Urinary bladder (tissue), 4 donors: ENCODE measurements around the gene EXOC6B. TPM values are rescaled to one million over a fixed set of nuclear protein-coding genes. Genes with fewer than 3 reads are reported as not detected.

Source experiments
- DNase-seq: peaks from one replicate; pipeline ENCODE4 v3.0.0-alpha.2; 2015; ENCODE audit errors: extremely low spot score
- H3K27ac ChIP-seq: one replicate; pipeline ENCODE4 v1.5.1; 2013; ENCODE audit warnings: low read depth, mild to moderate bottlenecking, moderate library complexity
- H3K36me3 ChIP-seq: one replicate; pipeline ENCODE4 v1.6.1; 2013; ENCODE audit warnings: mild to moderate bottlenecking, moderate library complexity; ENCODE audit not compliant: insufficient read depth
- H3K4me1 ChIP-seq: one replicate; pipeline ENCODE4 v1.6.1; 2013; ENCODE audit warnings: mild to moderate bottlenecking, moderate library complexity; ENCODE audit not compliant: insufficient read depth
- H3K4me3 ChIP-seq: one replicate; pipeline ENCODE4 v1.5.1; 2013; ENCODE audit warnings: low read depth, low read length
- WGBS: extraction: QIAGEN DNeasy Blood & Tissue Kit; methylation state at CpG from one replicate; pipeline ENCODE4 v1.1.7; 2013; 5-methylcytosine and 5-hydroxymethylcytosine counted together
- polyA plus RNA-seq: library from polyadenylated mRNA; stranded (reverse); fragments of 200-250 nt; gene quantifications from one replicate; pipeline ENCODE4 v1.2.3, GENCODE V29; 2013
- total RNA-seq: library from RNA; depleted of rRNA; stranded (reverse); fragments of >200 nt; gene quantifications from one replicate; pipeline ENCODE4 v1.2.3, GENCODE V29; 2014
- donor health status: healthy with polysubstance abuse.
- donor health status: healthy.

The EXOC6B gene
- total and polyA plus RNA-seq, 2 donors: 14.5 to 47.6 TPM

GRCh38 chr2:72757177-72757775, 68.6 kb downstream of the EXOC6B start:
- 50% methylated on average over 3 of the region's 3 CpGs for WGBS
- H3K4me3 ChIP-seq: no peak overlapping the region
- DNase-seq: peak; percentile 40
- H3K36me3 ChIP-seq: no peaks in the 10 kb centered on the region
- no peak overlapping the region for H3K27ac ChIP-seq
- H3K4me1 ChIP-seq: no peaks in the 10 kb centered on the region

DNA sequence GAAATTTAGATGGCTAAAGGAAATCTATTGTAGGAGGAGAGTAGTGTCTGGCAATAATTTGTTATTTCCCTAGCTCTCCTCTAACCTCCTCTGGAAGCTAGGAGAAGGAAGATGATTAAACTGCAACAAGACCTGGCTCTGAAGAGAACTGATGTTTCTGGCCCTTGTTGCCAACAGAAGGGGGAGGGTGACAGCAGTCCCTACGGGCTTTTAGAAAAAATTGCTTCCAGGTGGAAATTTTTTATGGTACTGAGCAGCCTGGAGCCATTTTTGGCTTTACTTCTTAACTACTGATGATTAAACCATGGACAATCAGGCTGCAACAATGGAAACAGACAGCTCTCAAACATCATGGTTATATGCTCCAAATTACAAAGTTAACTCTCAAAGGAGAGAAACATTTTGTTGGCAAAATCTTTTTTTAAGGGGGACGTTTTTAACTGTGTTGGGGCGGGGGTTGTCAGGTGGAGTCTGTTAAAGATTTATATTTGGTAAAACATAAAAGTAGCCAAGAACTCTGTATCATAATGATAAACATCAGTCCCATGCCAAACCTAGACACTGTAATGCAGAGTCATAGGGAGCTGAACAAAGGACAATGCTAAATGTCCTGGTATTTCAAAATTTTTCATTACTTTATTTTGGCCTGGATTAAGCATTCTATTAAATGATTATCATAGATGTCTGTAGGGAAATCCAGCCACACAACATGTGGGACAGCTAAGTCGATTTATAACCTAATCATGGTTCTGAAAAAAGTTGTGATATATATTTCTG, 70.0 kb downstream of the EXOC6B start:
- no peak for DNase-seq
- Histone ChIP-seq H3K4me3 (no peak overlapping the region), H3K27ac (no peak overlapping the region), H3K36me3 (no peaks in the 10 kb centered on the region), H3K4me1 (no peaks in the 10 kb centered on the region)
- WGBS: 49% methylated on average over 4 of the region's 4 CpGs

GRCh38 chr2:72754628-72755320, 71.1 kb downstream of the EXOC6B start:
- H3K36me3 ChIP-seq: no peaks in the 10 kb centered on the region

GRCh38 chr2:72750977-72751639, 74.7 kb downstream of the EXOC6B start:
- DNase-seq: no peak
- no peaks in the 10 kb centered on the region for H3K36me3 ChIP-seq
- no peaks in the 10 kb centered on the region for H3K4me1 ChIP-seq

More at GRCh38 chr2:72754628-72755320, 71.1 kb downstream of the EXOC6B start:
- Histone ChIP-seq H3K27ac (no peak overlapping the region), H3K4me3 (no peak overlapping the region), H3K4me1 (no peaks in the 10 kb centered on the region)
- no peak for DNase-seq
- WGBS: 97% methylated on average over 3 of the region's 3 CpGs

DNA sequence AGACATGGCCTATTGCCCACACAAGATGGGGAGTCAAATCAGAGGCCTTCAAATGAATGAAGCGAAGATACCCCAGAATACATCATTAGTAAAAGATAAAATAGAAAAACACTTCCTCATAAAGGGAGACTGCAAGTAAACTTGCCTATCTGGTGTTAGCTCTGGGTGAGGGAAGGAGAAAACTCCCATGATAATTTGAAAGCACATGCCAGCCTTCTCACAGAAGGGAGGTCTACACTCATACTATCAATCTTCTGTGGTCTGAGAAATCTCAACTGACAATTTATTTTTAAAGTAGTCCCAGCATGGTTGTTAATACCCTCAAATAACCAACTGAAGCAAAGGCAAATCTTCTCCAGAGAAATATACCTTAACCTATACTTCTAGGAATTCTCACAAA, 75.4 kb downstream of the EXOC6B start:
- 91% methylated on average over 1 of the region's 1 CpG for WGBS
- Histone ChIP-seq H3K4me3 (no peak overlapping the region), H3K36me3 (no peaks in the 10 kb centered on the region), H3K4me1 (no peaks in the 10 kb centered on the region), H3K27ac (no peak overlapping the region)
- no peak for DNase-seq

More at GRCh38 chr2:72750977-72751639, 74.7 kb downstream of the EXOC6B start:
- 95% methylated on average over 3 of the region's 3 CpGs for WGBS
- Histone ChIP-seq H3K27ac (no peak overlapping the region), H3K4me3 (no peak overlapping the region)

DNA sequence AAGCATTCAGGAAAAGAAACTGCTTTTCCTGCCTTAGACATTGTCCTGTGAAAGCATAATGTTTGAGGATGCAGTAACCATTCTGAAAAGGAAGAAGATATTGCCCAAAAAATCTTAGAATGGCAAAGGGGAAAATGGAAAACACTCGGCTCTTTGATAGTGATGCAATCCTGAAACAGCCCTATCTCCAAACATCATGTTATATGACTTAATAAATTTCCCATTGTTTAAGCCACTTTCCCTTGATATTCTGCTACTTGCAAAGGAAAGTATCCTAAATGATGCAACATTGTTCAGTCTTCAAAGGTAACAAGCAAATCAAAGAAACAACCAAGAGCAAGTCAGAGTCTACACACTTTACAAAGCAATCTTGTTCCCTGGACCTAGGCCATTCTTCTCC, 78.5 kb downstream of the EXOC6B start:
- Histone ChIP-seq H3K36me3 (no peaks in the 10 kb centered on the region), H3K4me1 (no peaks in the 10 kb centered on the region), H3K4me3 (no peak overlapping the region), H3K27ac (no peak overlapping the region)
- WGBS: 70% methylated on average over 1 of the region's 1 CpG
- no peak for DNase-seq

- Histone ChIP-seq H3K27ac (no peak overlapping the region), H3K36me3 (no peaks in the 10 kb centered on the region), H3K4me1 (no peaks in the 10 kb centered on the region), H3K4me3 (no peak overlapping the region)
- 20% methylated on average over 2 of the region's 2 CpGs for WGBS
- DNase-seq: peak; percentile 33
These were observed 80.0 kb downstream of the EXOC6B start for GRCh38 chr2:72745679-72746368.

GRCh38 chr2:72744049-72744448, 81.8 kb downstream of the EXOC6B start:
- no peaks in the 10 kb centered on the region for H3K4me1 ChIP-seq
- no peak for DNase-seq
- H3K27ac ChIP-seq: no peak overlapping the region
- H3K4me3 ChIP-seq: no peak overlapping the region
- H3K36me3 ChIP-seq: no peaks in the 10 kb centered on the region

DNA sequence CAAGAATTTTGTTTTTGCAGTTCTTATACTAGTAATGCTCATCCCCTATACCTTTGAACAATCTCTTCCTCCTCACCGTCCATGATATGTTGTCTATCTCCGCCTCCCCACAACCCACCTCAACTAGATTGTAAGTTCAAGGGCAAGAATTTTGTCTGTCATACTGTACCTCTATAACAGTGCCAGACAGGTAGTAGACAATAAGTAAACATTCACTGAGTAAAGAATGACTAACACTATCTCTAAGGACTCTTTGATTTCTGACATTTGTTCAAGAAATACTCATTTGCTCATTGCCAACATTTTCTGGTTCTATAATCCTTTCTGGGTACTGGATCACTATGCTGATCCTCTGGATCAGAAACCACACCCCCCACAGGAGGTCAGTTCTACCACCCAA, 82.4 kb downstream of the EXOC6B start:
- H3K36me3 ChIP-seq: no peaks in the 10 kb centered on the region
- WGBS: 90% methylated on average over 2 of the region's 2 CpGs
- DNase-seq: no peak
- no peaks in the 10 kb centered on the region for H3K4me1 ChIP-seq
- H3K4me3 ChIP-seq: no peak overlapping the region
- no peak overlapping the region for H3K27ac ChIP-seq

DNA sequence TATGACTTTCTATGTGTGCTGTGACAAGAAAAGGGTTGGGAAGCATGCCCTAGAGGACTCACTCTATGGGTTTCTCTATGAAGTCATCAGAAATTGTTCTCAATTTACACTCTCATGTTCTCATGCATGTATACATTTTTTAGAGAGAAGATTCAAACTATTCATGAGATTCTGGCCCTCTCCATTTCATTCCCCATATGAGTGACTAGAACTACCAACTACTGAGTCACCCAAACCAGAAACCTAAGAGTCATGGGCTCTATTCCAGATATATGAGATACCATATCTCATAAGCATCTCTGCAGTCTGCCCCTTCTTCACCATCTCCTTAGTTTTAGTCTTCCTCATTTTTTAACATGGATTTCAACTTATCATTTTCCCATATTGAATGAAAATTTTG, 87.7 kb downstream of the EXOC6B start:
- no peak for DNase-seq
- H3K27ac ChIP-seq: no peak overlapping the region

DNA sequence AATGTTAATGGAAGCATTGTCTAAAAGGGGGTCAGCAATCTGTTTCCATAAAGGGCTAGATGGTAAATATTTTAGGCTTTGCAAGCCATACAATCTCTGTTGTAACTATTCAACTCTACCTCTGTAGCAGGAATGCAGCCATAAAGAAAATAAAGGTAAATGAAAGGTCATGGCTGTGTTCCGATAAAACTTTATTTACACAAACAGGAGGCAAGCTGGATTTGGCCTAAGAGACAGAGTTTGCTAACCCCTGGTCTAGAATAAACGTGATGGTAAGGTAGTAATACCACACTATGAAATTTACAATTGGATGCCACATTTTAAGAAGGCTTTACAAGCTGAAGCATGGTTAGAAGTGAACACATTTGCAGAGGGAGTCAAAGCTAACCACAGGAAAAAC, 91.4 kb downstream of the EXOC6B start:
- Histone ChIP-seq H3K4me3 (no peak overlapping the region), H3K27ac (no peak overlapping the region), H3K36me3 (peaks cover under 1% of the 10 kb centered on the region), H3K4me1 (no peaks in the 10 kb centered on the region)
- DNase-seq: no peak
- 85% methylated on average over 2 of the region's 2 CpGs for WGBS

More for the DNA sequence above, 87.7 kb downstream of the EXOC6B start:
- H3K4me1 ChIP-seq: no peaks in the 10 kb centered on the region
- no peak overlapping the region for H3K4me3 ChIP-seq
- H3K36me3 ChIP-seq: no peaks in the 10 kb centered on the region

DNA sequence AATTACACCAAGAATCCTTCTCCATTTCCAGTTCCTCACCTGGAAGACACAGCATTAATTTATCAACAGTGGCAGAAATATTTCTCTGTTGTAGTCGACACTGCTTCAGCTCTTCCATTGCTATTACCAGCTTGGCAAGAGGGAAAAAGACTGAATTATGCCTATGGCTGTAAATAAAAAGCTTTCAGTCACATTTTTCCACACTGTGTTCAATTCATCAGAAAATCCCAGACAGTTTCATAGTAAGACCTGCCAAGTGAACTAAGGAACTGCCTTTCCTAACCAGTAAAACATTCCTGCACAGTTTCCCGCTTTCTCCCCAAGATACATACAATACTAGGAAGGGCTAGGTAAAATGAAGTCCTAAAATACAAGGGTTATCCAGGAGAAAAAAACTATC, 94.7 kb downstream of the EXOC6B start:
- Histone ChIP-seq H3K36me3 (peaks cover 2% of the 10 kb centered on the region), H3K4me3 (no peak overlapping the region), H3K4me1 (no peaks in the 10 kb centered on the region), H3K27ac (no peak overlapping the region)
- DNase-seq: no peak
- 83% methylated on average over 2 of the region's 2 CpGs for WGBS

DNA sequence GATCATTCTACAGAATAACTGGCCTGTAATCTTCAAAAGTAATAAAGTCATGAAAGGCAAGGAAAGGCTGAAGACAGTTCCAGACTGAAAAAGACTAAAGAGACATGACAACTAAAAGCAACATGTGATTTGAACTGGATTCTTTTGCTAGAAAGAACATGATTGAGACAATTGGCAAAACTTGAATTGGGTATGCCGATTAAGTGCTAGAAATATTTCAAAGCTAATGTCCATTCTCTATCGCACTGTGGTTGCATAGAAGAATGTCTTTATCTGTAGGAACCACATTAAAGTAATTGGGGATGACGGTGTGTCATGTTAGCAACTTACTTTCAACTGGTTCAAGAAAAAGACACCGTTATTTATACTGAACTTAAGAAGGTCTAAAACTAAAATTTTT, 98.5 kb downstream of the EXOC6B start:
- Histone ChIP-seq H3K4me3 (no peak overlapping the region), H3K36me3 (peaks cover 2% of the 10 kb centered on the region), H3K27ac (no peak overlapping the region), H3K4me1 (no peaks in the 10 kb centered on the region)
- WGBS: 97% methylated on average over 4 of the region's 4 CpGs
- no peak for DNase-seq
